EH (cell line): ENCODE measurements around the gene TNFRSF17.

Source experiments
- DNase-seq: peaks from one replicate; pipeline ENCODE4 v3.0.0-alpha.2; 2015; ENCODE audit warnings: low read depth

The TNFRSF17 gene

GRCh38 chr16:12002447-12003006 lies 37.5 kb downstream of the TNFRSF17 start:
- peak; percentile 28 for DNase-seq

GRCh38 chr16:12006637-12007036 lies 41.6 kb downstream of the TNFRSF17 start:
- no peak for DNase-seq

GRCh38 chr16:12009462-12009861 lies 44.5 kb downstream of the TNFRSF17 start:
- no peak for DNase-seq

GRCh38 chr16:12009922-12010321 lies 44.9 kb downstream of the TNFRSF17 start:
- DNase-seq, result no peak

GRCh38 chr16:12010388-12011251 lies 45.6 kb downstream of the TNFRSF17 start:
- DNase-seq, result peak; percentile 8

- no peak for DNase-seq
These were observed 46.6 kb downstream of the TNFRSF17 start for GRCh38 chr16:12011565-12011964.

GRCh38 chr16:12016291-12016947 lies 51.4 kb downstream of the TNFRSF17 start:
- peak; percentile 27 for DNase-seq

- DNase-seq, result peak; percentile 84
These were observed 52.5 kb downstream of the TNFRSF17 start for GRCh38 chr16:12017558-12017957.
